Measurements from ENCODE around the gene FLNB.

- TF ChIP-seq EP300 (IDR thresholded peaks at IDR 0.05; ENCODE audit: borderline replicate concordance) (no peak), CEBPB (IDR thresholded peaks at IDR 0.05) (no peak), FOXM1 (IDR thresholded peaks at IDR 0.05; ENCODE audit: borderline replicate concordance, low read depth) (no peak), TEAD4 (IDR thresholded peaks at IDR 0.05) (no peak)
Measured at GRCh38 chr3:58078610-58079009, 70.4 kb downstream of the FLNB start.

Data from Ishikawa (cell line).